NCI-H524 treated with DMSO at 0.1 percent for 48 hours (cell line): ENCODE measurements around the gene ANAPC10.
A peak's percentile ranks its signal among the peaks of the same experiment; 100 is the strongest.
"Not testable (repeated sequence)": the region's sequence is repeated elsewhere in the genome, so short reads cannot be mapped to it uniquely, and the experiment has no call there.

Experiments
- DNase-seq: peaks from one replicate; lab custom pipeline; 2025; lab: John Stamatoyannopoulos, UW

The ANAPC10 gene

GRCh38 chr4:145001635-145002034, 96.4 kb downstream of the ANAPC10 start:
- no peak for DNase-seq

GRCh38 chr4:145000656-145001055, 97.3 kb downstream of the ANAPC10 start:
- DNase-seq: not testable (repeated sequence)

GRCh38 chr4:144989306-144989705, 108.7 kb downstream of the ANAPC10 start:
- no peak for DNase-seq

GRCh38 chr4:144985531-144985930, 112.5 kb downstream of the ANAPC10 start:
- DNase-seq: no peak

GRCh38 chr4:144985014-144985413, 113.0 kb downstream of the ANAPC10 start:
- no peak for DNase-seq

- no peak for DNase-seq
Measured at GRCh38 chr4:144984241-144984640, 113.8 kb downstream of the ANAPC10 start.

- DNase-seq: no peak
Measured at GRCh38 chr4:144975718-144976117, 122.3 kb downstream of the ANAPC10 start.

GRCh38 chr4:144970597-144970996, 127.4 kb downstream of the ANAPC10 start:
- no peak for DNase-seq

GRCh38 chr4:144969821-144970220, 128.2 kb downstream of the ANAPC10 start:
- DNase-seq: no peak

- no peak for DNase-seq
Measured at GRCh38 chr4:144968606-144969005, 129.4 kb downstream of the ANAPC10 start.

- no peak for DNase-seq
Measured at GRCh38 chr4:144967161-144967560, 130.8 kb downstream of the ANAPC10 start.

- DNase-seq: no peak
Measured at GRCh38 chr4:144962300-144962699, 135.7 kb downstream of the ANAPC10 start.

GRCh38 chr4:144955104-144955503, 142.9 kb downstream of the ANAPC10 start:
- peak; percentile 9 for DNase-seq

- no peak for DNase-seq
Measured at GRCh38 chr4:144954230-144954629, 143.8 kb downstream of the ANAPC10 start.

- no peak for DNase-seq
Measured at GRCh38 chr4:144948421-144948820, 149.6 kb downstream of the ANAPC10 start.

GRCh38 chr4:144948009-144948408, 150.0 kb downstream of the ANAPC10 start:
- DNase-seq: no peak
